Skin of body (tissue), 2 donors: ENCODE data around the gene WASF3. TPM values are rescaled to one million over a fixed set of nuclear protein-coding genes. Genes with fewer than 3 reads are reported as not detected.

Experiments used
- DNase-seq: peaks from one replicate; lab custom pipeline; 2025; lab: John Stamatoyannopoulos, UW
- total RNA-seq: library from RNA; depleted of rRNA; stranded (reverse); fragments of >200 nt; gene quantifications from one replicate; pipeline ENCODE4 v1.2.3, GENCODE V29; 2014

Gene WASF3
- total RNA-seq, 1 donor from 2014 or later = 5.8 TPM

DNA sequence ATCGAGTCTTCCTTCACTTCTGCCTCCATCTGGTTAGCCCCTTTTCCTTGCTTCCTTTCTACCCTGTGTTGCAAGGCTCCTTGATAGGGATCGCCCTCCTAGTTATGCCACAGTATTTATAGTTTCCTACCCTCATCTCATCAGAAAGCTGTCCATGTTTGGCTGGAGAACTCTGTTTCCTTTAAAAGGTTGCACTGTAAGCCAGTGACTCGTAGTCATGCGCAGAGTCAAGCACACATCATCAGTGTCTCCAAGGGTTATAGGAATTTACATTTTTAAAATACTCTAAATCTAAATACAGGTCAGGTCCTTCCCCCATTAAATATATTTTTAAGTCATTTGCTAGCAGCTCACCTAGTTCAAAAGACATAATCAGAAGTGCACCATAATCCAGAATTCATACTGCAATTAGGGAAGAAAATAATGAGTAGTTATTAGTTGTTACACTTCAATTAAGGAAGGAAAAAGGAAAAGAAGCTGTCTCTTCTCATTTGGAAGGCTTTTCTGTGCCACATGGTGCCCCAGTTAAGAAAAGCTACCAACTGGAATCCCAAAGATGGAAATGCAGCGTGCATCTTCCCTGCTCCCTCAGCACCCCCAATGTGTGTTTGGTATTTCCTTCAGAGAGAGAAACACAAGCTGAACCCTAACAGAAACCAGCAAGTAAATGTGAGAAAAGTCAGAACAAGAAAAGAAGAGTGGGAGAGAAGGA lies 122.1 kb downstream of the WASF3 start:
- DNase-seq = no peak

DNA sequence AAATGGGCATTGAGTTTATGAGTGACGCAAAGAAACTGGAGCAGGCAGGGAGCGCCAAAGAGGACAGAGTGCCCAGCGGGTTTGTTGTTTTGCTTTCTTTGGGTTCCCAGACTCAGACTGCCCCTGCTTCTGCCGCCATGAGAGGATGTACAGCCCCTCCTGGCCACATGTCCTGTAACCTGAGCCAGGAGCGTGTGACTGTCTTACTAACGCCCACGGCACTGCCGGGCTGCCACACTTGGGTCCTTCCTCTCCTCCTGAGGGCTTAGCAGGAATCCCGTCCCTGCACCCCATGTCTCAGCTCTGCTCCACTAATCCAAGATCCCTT lies 122.6 kb downstream of the WASF3 start:
- no peak for DNase-seq

DNA sequence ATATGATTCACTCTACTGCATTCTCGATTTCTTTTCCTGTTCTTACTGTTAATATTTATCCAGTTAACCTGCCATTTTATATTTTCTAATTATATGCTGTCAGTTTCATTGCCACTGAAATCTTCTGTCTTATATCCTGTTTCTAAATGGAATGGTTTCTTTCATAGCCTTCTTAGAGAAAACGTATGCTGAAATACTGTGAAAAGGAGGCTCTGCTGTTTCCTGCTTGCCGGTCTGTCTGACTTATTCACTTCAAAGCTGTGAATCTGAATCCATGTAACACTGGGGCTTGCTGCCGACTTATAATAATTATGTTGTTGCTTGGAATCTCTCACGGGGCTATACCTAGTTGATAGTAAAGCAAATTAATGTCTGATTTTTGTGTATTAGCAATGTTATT lies 123.1 kb downstream of the WASF3 start:
- DNase-seq = no peak

DNA sequence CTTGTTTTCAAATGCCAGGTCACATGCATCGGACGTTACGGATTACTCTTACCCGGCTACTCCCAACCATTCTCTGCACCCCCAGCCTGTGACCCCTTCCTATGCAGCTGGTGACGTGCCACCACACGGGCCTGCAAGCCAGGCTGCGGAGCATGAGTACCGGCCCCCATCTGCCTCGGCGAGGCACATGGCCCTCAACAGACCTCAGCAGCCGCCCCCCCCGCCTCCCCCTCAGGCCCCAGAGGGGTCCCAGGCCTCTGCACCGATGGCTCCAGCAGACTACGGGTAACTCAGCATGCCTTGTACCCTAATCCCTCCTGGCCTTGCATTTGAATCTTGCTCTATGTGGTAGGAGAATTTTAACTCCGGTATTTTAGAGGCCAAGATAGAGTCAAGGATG lies 123.6 kb downstream of the WASF3 start:
- no peak for DNase-seq

DNA sequence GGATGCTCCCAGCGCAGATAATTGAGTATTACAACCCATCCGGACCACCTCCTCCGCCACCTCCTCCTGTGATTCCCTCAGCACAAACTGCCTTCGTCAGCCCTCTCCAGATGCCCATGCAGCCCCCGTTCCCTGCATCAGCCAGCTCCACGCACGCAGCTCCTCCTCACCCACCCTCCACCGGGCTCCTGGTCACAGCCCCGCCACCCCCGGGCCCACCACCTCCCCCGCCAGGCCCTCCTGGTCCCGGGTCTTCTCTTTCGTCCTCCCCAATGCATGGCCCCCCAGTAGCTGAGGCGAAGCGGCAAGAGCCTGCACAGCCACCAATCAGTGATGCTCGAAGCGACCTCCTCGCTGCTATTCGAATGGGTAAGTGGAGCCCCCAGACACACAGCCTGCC lies 125.1 kb downstream of the WASF3 start:
- no peak for DNase-seq

DNA sequence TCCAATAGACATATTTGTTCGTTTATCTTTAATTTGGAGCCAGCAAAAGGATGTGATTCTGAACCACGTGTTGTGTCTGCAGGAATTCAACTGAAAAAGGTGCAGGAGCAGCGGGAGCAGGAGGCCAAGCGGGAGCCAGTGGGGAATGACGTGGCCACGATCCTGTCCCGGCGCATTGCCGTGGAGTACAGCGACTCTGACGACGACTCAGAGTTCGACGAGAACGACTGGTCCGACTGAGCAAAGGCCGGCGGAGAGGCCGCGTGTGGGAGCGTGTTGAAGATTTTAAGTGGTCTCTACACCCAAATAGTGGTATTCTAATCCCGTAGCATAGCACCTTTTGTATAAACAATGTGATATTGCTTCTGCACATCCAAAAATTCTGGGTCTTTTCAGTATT lies 128.1 kb downstream of the WASF3 start:
- DNase-seq = no peak

DNA sequence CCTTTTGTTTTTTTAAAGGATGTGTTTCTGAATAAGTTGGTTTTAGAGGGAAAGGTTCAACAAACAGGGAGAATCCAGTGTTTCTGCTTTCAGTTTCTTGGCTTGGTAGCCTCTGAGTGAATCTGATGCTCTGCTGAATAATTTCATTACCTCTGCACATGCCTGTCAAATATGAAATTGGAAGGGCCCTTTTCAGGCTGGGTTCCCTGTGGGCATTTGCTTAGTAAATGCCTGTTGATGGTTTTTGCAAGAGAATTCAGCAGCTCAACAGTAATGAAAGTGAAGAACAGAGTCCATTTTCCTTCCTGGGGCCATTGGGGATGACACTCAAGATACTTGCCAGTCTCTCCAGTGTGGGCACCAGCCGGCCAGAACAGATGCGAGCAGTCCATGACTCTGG lies 128.8 kb downstream of the WASF3 start:
- no peak for DNase-seq

DNA sequence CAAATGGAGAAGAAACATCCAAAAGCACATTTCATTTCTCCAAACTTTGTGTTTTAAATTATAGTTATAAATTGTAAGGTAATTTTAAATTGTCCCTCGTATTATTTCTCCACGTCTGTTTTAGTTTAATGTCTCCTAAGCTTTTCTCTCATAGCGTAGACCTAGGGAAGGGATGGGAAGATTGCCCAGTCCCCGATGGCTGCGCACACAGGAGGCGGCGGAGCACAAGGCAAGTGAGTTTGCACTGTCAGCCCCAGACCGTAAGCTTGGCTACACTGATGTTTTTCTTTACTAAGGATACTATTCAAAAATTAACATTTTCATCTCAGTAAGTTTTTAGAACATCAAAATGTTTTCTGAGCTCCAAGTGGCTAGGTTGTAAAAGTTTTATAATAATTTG lies 130.8 kb downstream of the WASF3 start:
- no peak for DNase-seq

DNA sequence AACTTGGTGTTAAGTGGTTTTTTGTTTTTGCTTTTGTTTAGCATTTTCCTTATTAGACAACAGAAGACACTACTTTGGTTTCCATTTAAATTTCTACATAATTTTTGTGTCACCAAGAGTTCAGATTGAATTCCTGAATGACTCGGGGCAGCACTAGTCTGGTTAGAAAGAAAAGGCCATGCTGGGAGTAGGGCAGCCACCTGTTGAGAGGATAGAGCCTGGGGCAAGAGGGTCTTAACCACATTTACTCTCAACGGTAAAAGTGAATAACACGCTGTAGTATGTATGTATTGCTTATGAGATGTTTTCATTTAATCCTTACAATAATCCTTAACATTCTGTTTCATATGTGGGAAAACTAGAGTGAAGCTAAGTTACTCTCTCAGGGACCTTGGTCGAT lies 131.5 kb downstream of the WASF3 start:
- DNase-seq = no peak

DNA sequence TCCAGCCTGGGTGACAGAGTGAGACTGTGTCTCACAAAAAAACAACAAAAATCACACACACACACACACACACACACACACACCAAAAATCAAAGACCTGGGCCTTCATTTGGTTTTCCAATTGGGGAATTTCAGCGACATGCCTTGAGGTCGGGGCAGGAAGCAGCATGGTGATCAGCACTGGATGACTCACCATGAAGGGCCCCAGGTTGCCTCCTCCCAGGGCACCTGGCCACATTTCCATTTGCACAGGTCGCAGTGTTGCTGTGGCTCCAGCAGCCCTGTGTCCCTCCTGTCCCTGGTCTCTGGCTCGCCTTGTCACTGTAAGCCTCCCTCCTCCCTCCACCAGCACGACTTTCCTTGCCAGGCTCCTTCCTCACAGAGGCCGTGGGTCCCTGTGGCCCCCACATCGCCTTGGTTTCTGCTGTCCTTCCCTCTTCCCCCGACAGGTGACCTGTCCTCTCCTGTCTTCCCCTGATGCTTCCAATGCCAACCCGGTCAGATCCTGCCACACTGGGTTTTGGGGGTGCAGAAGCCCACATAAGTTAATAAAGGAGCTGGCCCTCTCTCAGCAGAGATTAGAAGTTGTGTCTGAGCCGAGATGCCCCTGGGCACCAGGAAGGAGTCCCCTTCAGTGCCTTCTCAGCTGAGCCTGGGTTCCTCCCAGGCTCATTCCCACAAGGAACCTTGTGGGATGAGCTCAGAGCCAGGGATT lies 136.4 kb downstream of the WASF3 start:
- no peak for DNase-seq

DNA sequence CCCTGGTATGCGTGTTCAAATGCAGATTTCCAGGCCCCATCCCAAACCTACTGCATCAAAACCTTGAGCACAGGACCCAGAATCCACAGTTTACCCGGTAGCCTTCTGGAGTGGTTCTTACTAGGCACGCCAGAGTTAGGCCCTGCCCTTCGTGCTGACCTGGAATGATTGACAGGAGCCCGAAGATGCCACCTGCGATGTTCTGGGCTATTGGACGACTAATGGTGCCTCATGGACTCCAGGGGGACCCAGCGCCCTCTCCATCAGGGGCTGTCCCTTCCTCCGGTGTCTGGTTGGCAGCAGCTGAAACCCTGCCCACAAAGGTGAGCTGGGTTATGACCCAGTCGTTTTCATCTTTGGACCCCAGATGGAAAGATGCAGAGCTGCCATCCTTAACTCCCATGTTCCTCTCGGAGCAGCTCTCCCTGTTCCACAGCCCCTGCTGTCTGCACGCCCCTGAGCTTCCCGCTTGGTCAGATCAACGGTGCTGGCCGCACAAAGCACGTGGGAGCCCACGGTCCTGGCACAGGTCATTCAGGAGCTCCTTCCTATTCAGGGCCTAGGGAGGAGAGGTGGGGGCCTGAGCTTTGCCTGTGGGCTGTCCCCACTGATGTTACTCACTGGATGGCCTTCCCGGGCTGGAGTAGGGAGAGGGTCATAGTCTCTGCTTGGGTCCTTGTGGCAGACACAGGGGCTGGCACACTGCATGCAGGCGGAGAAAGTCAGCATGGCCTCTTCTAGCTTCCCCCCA lies 137.3 kb downstream of the WASF3 start:
- no peak for DNase-seq

DNA sequence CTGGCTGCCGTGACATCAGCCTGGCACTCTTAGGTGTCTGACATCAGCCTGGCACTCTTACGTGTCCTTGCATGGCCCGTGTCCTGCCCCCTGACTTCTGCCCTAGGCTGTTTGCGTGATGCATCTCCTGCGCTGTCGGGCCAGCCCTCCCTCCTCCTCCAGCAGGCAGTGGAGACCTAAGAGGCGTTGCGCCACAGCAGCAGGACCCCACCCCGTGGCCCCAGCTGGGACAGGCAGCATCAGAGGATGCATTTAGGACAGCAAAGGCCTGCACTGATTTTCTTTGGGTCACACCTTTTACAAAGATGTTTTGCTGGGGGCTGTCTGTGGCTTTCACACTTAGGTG lies 137.8 kb downstream of the WASF3 start:
- no peak for DNase-seq

DNA sequence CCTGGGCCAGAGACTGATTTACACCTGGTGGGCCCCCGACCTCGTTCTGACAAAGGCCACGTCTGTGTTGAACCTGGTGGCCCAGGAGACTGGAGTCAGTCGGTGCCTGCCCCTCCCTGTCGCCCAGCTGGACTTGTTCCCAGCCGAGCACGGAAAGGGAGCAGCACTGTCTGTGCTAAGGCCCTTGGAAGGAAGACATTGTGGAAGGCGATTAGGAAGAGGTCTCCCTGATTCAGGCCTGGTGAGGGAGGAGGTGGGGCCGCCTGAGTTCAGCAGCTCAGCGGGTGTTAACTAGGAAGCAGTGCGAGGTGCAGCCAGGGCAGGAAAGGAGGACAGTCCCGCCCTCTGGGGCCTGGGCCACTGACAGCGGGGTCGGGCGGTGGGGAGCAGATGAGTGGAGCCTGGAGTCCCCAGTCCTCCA lies 138.4 kb downstream of the WASF3 start:
- DNase-seq = no peak

DNA sequence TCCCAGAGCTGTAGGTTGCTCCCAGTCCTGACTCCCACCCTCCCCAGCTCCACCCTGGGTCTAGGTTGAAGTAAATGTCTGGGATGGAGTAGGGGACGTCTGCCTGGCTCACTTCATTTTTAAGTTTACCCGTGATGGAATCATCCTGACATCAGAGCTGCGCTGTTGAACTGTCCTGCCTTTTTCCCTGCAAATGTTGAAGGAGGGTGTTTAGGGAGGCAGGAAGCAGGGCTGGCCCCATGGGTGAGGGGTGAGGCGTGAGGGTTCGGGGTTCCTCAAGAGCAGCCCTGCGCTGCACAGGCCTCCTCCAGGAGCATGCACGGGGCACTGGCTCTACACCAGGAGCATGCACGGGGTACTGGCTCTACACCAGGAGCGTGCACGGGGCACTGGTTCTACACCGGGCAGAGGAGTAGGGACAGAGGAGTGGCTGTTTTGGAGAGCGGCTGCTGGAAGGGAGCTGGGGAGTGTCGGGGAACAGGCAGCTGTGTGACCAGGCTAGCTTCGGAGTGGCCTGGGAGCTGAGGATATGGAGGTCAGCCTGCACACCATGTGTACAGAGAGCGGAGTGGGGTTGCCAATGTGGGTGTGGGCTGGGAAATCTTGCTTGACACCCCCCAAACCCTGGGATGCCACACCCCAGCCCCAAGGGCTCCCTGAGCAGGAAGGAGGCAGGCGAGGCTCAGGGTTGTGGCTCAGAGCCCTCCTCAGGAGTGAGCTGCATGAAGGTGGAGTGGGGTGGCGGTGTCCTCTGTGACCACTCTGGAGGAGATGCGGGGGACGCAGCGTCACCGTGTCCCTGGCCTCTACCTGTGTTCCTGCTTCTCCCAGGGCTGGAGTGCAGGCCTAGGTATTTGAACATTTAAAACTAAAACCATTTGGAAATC lies 139.8 kb downstream of the WASF3 start:
- DNase-seq = no peak

DNA sequence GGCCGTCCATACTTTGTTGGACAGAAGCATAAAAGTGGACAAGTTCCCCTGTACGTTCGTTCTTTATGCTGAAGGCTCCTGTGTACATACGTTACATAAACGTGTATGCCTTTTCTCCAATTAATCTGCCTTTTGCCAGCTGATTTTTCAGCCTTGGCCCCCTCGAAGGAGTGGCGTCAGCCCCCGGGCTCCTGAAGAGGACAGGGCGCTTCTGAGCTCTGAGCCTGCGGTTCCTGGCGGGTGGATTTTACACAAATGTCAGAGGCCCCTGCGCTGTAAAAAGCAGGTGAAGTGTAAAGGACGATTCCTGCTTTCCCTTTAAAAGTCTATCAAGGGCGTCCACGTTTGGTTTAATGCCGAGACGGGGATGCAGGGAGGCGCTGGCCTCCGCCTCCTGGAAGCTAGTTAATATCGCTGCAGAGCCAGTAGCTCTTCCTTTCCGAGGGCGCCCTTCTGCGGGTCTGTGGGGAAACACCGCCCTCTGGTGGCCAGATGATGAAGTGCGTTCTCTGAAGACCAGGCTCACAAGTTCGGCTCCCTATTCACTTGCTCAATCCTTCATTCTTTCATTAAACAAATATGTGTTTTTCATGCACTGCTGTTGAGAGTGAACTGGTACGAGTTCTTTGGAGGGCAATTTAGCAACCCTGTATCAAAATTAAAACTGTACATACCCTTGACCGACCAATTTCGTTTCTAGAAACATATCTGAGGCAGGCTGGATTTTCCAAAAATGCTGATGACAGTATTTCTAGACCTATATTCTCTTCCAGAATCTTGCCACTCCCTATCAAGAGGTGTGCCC lies 141.1 kb downstream of the WASF3 start:
- DNase-seq = peak; percentile 73

DNA sequence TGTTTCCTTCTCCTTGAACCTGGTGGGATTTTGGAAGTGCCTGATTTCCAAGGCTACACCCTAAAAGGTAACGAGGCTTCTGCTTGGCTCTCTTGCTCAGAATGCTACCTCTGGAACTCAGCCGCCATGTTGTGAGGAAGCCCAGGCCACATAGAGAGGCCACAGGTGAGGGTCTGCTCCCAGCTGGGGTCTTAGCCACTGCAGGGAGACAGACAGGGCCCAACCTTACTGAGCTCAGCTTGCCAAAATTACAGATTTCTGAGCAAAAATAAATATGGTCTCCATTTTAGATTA lies 141.7 kb downstream of the WASF3 start:
- no peak for DNase-seq

DNA sequence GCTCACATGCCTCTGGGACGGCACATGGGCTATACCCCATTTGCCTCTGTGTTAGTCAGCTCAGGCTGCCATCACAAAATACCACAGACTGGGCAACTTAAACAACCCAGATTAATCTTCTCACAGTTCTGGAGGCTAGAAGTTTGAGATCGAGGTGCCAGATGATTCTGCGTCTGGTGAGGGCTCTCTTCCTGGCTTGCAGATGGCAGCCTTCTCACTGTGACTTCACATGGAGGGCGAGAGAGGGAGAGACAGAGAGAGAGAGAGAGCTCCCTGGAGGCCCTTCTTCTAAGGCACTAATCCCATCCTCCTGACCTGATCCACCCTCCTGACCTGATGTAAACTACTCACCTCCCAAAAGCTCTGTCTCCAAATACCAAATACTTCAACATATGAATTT lies 148.1 kb downstream of the WASF3 start:
- DNase-seq = no peak

DNA sequence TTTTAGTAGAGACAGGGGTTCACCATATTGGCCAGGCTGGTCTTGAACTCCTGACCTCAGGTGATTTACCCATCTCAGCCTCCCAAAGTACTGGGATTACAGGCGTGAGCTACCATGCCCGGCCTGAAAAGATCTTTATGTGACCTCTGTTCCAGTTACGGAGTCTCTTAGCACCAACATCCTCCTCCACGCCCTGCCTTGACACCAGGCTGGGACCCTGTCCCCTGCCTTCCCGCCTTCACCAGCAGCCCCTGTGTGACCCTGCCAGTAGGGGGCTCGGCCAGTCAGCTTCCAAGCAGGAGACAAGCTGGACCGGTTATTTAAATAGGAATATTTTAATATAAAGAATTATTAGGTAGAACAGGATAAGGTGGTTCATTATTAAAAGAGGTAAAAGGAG lies 148.9 kb downstream of the WASF3 start:
- no peak for DNase-seq

DNA sequence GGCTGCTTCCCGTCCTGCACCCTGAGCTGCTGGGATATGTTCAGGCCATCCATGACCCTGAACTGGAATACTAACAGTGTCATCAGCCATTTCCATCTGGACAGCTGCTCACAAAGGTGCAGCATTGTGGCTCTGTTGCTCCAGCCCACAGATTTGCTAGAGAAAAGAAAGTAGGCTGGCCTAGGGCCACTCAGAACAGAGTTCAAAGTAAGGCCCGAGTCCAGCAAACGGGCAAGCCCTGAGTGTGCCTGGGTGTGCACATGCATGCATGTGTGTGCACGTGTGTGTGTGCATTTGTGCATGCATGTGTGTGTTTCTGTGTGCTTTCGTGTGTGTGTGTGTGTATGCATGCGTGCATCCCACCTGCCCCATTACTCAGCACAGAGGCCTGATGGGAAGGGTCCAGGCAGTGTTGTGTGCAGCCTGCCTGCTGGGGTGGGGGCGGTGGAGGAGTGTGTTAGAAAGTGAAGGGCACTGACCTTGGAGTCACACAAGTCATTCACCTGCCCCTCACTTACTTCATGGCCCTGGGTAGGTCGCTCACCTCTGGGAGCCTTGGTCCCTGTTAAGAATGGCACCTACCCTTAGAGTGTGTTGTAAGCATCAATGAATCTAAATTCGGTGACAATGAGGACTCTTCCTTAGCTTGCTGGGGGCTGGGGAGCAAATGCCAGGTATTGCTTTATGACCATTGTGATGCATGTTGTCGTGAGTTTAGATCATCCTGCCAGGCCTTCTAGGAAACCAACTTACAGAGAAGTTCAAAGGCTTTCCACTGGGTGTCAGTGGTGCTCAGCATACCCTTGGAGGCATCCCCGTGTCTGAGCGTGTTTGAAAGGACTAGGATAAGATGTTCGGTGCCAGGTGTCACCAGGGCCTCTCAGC lies 149.9 kb downstream of the WASF3 start:
- peak; percentile 15 for DNase-seq

DNA sequence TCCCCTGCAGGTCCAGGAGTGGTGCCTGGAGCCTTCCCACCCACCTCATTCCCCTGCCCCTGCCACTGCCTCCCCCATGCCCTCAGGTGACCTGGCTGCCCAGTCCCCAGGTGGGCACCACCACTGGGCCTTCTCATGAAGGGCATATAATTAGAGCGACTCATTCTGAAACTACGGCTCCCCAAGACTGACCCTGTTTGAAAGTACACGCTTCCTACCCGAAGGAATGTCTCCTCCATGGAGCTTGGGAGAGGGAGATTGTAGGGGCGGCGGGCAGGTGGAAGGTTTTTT lies 150.5 kb downstream of the WASF3 start:
- DNase-seq = no peak
